OCI-LY7 (cell line): ENCODE data around the gene MLKL. TPM values are rescaled to one million over a fixed set of nuclear protein-coding genes. Genes with fewer than 3 reads are reported as not detected.

ENCODE experiments used
- BruUV-seq: library from RNA; stranded (reverse); fragments of 400-500 nt; replicated peaks from 2 replicates; lab custom pipeline; 2021; lab: Mats Ljungman, UMichigan
- CTCF ChIA-PET: fragments of 300-600 bp; sonication (Branson Sonifier 250); formaldehyde crosslinking; loops from one replicate; lab custom pipeline; 2022; ENCODE audit warnings: antibody characterized with exemption; ENCODE audit not compliant: unreplicated experiment; lab: Charles Lee
- POLR2A ChIA-PET: fragments of 300-600 bp; sonication (Branson Sonifier 250); formaldehyde crosslinking; loops from one replicate; lab custom pipeline; 2022; ENCODE audit warnings: antibody characterized with exemption; lab: Charles Lee
- DNase-seq: peaks from one replicate; pipeline ENCODE4 v3.0.0-alpha.2; 2015; ENCODE audit warnings: low spot score
- H2AFZ ChIP-seq: fragments of 200-600 bp; sonication (generic), shearing (Covaris generic); 2 replicates; pipeline ENCODE4 v1.6.1; 2014; ENCODE audit warnings: mild to moderate bottlenecking, antibody characterized with exemption, low read length, moderate library complexity
- H3K27ac ChIP-seq: fragments of 200-600 bp; sonication (generic); 2 replicates; pipeline ENCODE4 v1.5.1; 2014; ENCODE audit warnings: mixed run types, low read depth, mild to moderate bottlenecking, moderate library complexity, low read length, inconsistent platforms; ENCODE audit not compliant: poor library complexity, severe bottlenecking
- H3K36me3 ChIP-seq: fragments of 200-600 bp; sonication (generic); 2 replicates; pipeline ENCODE4 v1.6.1; 2014; ENCODE audit warnings: mild to moderate bottlenecking, antibody characterized with exemption, low read length, moderate library complexity, mixed read lengths; ENCODE audit not compliant: insufficient read depth
- H3K4me1 ChIP-seq: fragments of 200-600 bp; sonication (generic); 2 replicates; pipeline ENCODE4 v1.5.1; 2014; ENCODE audit warnings: mild to moderate bottlenecking, low read length; ENCODE audit not compliant: insufficient read depth, poor library complexity, severe bottlenecking
- H3K4me2 ChIP-seq: fragments of 200-600 bp; sonication (generic); 2 replicates; pipeline ENCODE4 v1.6.1; 2014; ENCODE audit warnings: mild to moderate bottlenecking, low read length
- H3K4me3 ChIP-seq: fragments of 200-600 bp; sonication (generic); 2 replicates; pipeline ENCODE4 v1.5.1; 2014; ENCODE audit warnings: mild to moderate bottlenecking, low read depth, low read length; ENCODE audit not compliant: poor library complexity, severe bottlenecking
- H3K79me2 ChIP-seq: fragments of 200-600 bp; sonication (generic); 2 replicates; pipeline ENCODE4 v1.6.1; 2016; ENCODE audit warnings: low read depth, mild to moderate bottlenecking, low read length, moderate library complexity, mixed read lengths; ENCODE audit not compliant: insufficient read depth
- H3K9me2 ChIP-seq: fragments of 200-600 bp; sonication (generic); 2 replicates; pipeline ENCODE4 v1.6.1; 2016; ENCODE audit warnings: mild to moderate bottlenecking, low read length, mixed read lengths; ENCODE audit not compliant: insufficient read depth
- H3K9me3 ChIP-seq: fragments of 200-600 bp; sonication (generic); 2 replicates; pipeline ENCODE4 v1.6.1; 2014; ENCODE audit warnings: mild to moderate bottlenecking, mixed run types, low read length, mixed read lengths
- H4K20me1 ChIP-seq: fragments of 200-600 bp; sonication (generic); 2 replicates; pipeline ENCODE4 v1.6.1; 2014; ENCODE audit warnings: mild to moderate bottlenecking, antibody characterized with exemption, low read length, moderate library complexity, mixed read lengths; ENCODE audit not compliant: insufficient read depth
- EZH2phosphoT487 ChIP-seq: fragments of 200-600 bp; sonication (generic); IDR thresholded peaks from 2 replicates; pipeline ENCODE4 v1.6.1; 2018; ENCODE audit warnings: low read depth, borderline replicate concordance, mild to moderate bottlenecking, mixed run types, antibody characterized with exemption, low read length, moderate library complexity, mixed read lengths
- intact Hi-C: fragments of 100-400 bp; cut with micrococcal nuclease; formaldehyde crosslinking; loops from one replicate; pipeline ENCODE4 v1.10.0; 2022; ENCODE audit not compliant: unreplicated experiment
- total RNA-seq, 2 experiments: library from RNA; depleted of rRNA in 1 of 2; stranded (reverse); fragments of >200 nt in 1 of 2; shearing (Covaris generic) in 1 of 2; gene quantifications; 2 replicates each; pipeline ENCODE4 v1.2.3, GENCODE V29; 2014 to 2022
- TF ChIP-seq, protein P1 (sequence below): fragments of 200-600 bp; sonication (generic); conservative IDR thresholded peaks from 2 replicates; pipeline ENCODE4 v1.5.1; 2014; ENCODE audit warnings: mild to moderate bottlenecking, antibody characterized with exemption, low read length, moderate library complexity, mixed read lengths

The MLKL gene
- total RNA-seq, 2 experiments from 2014 or later: 8.0 to 9.0 TPM

DNA sequence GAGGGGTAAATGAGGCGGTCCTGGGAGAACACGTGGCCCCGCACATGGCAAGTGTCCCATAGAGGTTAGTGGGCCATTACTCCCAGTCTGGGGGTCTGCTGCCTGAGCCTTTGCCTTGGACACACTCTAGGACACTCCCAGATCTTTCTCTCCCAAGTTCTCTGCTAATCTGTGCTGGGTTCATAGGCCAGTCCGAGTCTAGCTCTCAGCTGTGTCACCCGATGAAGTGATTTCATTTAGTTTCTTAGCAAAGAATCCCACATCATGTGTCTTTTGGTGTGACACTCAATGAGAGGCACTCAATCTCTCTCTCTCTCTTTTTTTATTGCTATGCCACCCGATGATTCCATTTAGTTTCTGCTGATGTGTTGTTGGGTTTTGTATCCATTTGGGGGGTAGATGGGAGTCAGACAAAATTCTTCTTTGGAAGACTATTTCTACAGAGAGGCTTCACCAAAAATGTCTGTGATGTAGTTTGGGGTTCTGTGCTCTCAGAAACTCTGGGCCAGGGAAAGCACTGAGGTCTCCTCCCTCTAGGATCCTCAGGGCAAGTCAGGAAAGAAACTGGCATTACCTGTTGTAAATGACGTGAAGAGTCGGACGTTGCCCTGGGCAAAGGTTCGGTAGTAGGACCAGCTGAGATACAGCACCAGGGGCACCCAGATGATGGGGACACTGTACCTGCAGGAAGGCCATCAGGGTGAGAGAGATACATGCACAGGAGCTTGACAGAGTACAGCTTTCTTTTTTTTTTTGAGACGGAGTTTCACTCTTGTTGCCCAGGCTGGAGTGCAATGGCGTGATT lies 25.2 kb upstream of the MLKL start:
- Histone ChIP-seq H3K36me3 (no peaks in the 10 kb centered on the region), H3K79me2 (no peaks in the 10 kb centered on the region), H4K20me1 (no peaks in the 10 kb centered on the region), H2AFZ (no peak overlapping the region), H3K27ac (no peak overlapping the region), H3K9me3 (peaks cover 11% of the 10 kb centered on the region; the same call in 1 of the 2 replicates), H3K4me3 (no peak overlapping the region), H3K9me2 (no peaks in the 10 kb centered on the region), H3K4me2 (no peak overlapping the region), H3K4me1 (no peaks in the 10 kb centered on the region)
- BruUV-seq: no TSS peak
- DNase-seq: no peak
- TF ChIP-seq, protein P1, sequence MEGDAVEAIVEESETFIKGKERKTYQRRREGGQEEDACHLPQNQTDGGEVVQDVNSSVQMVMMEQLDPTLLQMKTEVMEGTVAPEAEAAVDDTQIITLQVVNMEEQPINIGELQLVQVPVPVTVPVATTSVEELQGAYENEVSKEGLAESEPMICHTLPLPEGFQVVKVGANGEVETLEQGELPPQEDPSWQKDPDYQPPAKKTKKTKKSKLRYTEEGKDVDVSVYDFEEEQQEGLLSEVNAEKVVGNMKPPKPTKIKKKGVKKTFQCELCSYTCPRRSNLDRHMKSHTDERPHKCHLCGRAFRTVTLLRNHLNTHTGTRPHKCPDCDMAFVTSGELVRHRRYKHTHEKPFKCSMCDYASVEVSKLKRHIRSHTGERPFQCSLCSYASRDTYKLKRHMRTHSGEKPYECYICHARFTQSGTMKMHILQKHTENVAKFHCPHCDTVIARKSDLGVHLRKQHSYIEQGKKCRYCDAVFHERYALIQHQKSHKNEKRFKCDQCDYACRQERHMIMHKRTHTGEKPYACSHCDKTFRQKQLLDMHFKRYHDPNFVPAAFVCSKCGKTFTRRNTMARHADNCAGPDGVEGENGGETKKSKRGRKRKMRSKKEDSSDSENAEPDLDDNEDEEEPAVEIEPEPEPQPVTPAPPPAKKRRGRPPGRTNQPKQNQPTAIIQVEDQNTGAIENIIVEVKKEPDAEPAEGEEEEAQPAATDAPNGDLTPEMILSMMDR: no peak
- no peak for TF ChIP-seq EZH2phosphoT487
- ChIA-PET POLR2A (no interaction called here), CTCF (no interaction called here)
- intact Hi-C loops: no loop called here

DNA sequence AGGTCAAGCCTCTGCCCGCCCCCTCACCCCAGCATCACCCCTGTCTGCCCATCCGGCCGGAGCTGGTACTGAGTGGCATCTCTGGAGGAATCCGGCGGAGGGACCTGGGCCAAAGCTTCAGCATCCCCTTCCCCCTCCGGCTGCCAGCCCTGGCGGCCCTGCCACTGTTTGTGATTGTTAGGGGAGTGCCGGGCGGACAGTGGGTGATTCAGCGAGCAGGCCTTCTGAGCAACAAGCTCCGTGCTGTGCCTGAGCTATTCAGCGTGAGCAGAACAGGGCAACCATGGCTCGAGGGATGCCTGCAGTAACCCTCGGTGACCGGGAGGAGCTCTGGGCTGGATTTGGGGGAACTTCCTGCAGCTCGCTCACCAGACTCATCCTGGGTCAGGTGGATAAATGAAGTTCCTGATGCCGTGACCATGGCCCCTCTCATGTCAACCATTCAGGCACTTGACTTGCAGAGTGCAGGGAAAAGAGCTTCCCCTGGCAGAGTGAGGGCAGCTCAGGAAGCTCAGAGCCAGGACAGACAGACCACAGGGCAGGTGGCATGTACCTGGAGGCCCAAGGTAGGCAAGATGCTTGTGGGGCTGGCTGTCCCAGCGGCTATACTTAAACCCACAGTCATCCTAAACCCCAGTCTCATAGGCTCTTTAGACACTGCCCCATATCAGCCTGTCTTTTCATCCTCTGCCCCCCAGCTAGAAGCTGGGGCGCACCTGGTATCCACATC lies 24.3 kb upstream of the MLKL start:
- TF ChIP-seq EZH2phosphoT487: no peak
- TF ChIP-seq, protein P1: no peak
- H3K9me3 ChIP-seq: peaks cover 11% of the 10 kb centered on the region; the same call in 1 of the 2 replicates
- no TSS peak for BruUV-seq
- H2AFZ ChIP-seq: no peak overlapping the region
- POLR2A ChIA-PET: no interaction called here
- CTCF ChIA-PET: no interaction called here
- H3K27ac ChIP-seq: no peak overlapping the region
- no peak for DNase-seq
- no peaks in the 10 kb centered on the region for H4K20me1 ChIP-seq
- no peaks in the 10 kb centered on the region for H3K79me2 ChIP-seq
- H3K4me1 ChIP-seq: no peaks in the 10 kb centered on the region
- no peaks in the 10 kb centered on the region for H3K36me3 ChIP-seq
- H3K4me2 ChIP-seq: no peak overlapping the region
- intact Hi-C loops: no loop called here
- no peaks in the 10 kb centered on the region for H3K9me2 ChIP-seq
- H3K4me3 ChIP-seq: no peak overlapping the region
